HG03280 (cell line): Measurements from ENCODE around the gene MIER1.

ENCODE experiments used
- ATAC-seq: cut with Tn5 transposase; IDR thresholded peaks from one replicate; pipeline ENCODE4 v1.9.1; 2021; ENCODE audit warnings: mild to moderate bottlenecking, moderate library complexity; ENCODE audit not compliant: unreplicated experiment

The MIER1 gene

DNA sequence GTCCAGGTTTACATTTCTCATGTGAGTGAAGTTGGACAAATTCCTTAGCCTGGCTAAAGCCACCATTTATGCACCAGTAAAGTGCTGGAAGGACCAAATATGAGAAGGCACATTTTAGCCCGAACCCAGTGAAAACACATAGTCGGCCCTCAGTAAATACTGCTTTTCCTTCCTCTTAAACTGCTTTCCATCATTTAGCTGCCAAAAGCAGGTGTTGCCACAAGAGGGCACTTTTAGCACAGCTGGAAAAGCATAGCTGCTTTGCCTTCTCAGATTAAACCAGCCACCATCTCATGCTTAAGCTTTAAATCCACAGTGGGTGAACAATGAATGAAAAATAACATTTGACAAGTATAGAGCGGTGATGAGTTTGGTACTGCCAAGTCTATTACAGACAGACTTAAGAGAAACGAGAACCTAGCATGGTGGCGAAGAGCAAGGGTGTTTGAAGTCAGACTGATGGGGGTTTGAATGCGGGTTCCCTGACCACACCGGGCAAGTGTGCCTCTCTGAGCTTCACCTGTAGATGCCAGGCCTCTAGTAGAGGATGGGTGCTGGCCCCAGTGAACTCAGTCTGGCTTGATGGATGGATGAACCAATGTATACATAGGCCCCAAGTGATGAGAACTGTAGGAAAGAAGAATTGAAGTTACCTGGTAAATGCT is 71.4 kb downstream of the MIER1 start:
- ATAC-seq = peak; percentile 77

DNA sequence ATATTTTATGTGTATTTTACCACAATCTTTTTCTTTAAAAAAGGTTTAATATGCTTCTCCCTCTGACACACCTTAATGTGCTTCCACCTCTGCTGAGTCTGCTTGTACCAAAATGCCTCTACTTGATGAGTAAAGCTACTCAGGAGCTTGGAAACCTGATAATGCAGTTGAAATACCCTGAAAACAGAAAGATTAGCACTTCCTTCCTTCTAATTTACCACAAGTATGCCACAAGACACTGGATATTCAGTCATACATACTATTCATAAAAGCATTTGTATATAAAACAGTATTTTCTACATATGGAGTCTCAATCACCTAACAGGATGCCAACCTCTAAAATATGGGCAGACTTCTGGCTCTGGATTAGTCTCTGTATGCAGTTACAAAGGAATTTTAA is 74.2 kb downstream of the MIER1 start:
- ATAC-seq = no peak

DNA sequence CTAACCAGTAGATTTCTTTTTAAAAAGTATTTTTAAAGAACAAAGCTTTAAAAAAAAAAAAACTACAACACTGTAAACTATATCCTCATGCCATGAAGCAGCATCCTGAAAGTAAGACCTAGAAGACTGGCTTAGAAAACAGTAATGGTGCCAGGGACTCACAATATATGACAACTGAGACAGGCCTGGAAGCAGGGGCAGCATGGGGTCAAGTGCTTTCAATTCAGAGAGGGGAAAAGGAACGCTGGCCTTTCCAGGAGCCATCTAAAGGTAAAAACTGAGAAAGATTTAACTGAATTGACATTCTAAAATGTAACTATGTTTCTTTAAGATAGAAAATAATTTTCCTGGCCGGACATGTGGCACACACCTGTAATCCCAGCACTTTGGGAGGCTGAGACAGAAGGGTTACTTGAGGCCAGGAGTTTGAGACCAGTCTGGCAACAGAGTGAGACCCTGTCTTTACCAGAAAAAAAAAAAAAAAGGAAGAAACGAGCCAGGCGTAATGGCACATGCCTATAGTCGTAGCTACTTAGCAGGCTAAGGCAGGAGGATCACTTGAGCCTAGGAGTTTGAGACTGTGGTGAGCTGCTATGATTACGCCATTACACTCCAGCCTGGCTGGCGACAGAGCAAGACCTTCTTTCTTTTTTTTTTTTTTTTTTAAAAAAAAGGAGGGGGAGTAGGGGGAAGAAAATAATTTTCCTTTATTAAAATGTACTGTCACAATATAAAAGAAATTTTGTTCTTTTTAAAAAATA is 75.0 kb downstream of the MIER1 start:
- no peak for ATAC-seq

DNA sequence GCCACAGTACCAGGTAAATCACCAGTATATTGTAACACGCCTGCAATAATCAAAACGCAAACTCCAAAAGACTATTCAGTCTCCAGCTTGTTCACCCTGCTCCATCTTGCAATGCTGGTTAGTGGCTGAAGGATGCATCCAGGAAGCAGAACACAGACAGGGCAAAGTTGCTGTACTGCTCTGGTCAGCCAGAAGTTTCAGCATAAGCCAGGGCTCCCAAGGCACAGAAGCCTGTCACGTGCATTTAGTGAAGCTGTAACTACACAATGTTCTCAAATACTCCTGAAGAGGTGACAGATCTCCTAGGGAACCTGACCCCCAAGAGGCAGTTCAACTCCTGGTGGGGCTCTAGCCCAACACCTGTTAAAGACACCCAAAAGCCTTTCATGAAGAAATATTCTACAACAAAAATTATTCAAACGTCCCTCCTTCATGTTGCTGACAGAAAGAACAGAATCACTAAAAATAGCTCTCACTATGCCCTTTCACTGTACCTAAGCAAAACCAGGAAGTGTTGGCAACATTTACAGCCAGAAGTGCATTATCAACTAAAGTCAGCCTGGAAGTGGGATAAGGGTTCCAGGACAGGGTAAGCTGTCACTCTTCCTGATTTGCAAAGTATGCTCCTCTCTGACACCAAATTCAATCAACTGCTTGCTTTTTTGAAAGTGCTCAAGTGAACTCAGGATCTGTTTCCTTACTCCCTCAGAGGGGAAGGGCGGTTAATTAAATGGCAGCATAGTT is 77.1 kb downstream of the MIER1 start:
- no peak for ATAC-seq

DNA sequence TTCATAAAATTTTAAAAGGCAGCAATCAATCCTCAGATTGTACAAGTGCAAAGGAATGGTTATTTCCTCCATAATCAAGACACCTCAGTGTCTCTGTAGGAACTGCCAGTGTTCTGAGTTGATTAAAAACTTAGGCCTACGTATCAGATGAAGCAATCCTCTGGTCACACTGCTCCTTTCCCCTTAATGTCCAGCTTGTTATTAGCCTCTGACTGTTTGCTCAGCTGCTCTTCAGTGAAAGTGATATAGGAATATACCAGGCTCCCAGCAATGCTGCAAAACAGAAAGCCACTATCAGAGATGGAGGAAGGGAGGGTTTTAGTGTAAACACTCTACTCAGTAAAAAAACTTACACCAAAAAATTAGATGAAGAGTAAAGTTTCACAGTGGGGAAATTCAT is 79.4 kb downstream of the MIER1 start:
- ATAC-seq = no peak

DNA sequence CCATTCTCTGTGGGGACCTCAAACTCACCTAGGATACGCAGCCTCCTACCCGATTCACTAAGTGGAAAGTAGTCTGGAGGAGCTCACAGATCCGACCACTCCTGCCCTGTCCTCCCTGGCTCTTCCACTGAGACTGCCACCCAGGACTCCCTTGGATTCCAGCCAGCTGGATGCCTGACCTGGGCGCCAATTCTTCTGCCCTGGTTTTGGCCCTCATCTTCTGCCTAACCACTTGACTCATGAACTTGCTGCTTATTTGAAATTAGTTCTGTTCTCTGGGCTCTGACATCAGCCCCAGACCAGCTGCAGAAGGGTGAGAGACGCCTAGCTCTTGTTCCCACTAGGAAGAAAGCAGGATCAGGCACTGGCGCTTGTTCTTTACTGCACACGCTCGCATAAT is 80.3 kb downstream of the MIER1 start:
- no peak for ATAC-seq

DNA sequence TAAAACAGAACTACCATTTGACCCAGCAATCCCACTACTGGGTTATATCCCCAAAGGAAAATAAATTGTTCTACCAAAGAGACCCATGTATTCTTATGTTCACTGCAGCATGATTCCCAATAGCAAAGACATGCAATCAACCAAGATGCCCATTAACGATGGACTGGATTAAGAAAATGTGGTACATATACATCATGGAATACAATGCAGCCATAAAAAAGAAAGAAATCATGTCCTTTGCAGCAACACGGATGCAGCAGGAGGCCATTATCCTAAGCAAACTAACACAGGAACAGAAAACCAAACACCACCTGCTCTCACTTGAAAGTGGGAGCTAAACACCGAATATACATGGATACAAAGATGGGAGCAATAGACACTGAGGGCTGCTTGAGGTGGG is 85.0 kb downstream of the MIER1 start:
- ATAC-seq = no peak

DNA sequence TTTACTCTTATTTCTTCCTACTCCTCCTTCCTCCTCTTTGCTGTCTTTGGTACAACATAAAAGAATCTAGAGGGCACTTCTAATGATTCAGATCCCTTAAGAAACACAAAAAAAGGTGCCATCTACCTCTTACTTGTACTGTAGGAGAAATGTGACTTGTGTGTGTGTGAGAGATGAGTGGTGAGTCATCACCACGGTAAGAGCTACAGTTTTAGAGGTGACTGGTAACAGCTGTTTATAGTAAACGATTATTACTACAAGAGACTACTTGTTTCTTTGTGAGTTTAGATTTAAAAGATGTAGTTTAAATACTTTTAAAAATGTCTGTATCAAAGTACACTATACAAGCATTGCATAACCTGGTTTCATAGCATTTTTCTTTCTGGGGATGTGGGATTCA is 88.8 kb downstream of the MIER1 start:
- ATAC-seq = no peak

DNA sequence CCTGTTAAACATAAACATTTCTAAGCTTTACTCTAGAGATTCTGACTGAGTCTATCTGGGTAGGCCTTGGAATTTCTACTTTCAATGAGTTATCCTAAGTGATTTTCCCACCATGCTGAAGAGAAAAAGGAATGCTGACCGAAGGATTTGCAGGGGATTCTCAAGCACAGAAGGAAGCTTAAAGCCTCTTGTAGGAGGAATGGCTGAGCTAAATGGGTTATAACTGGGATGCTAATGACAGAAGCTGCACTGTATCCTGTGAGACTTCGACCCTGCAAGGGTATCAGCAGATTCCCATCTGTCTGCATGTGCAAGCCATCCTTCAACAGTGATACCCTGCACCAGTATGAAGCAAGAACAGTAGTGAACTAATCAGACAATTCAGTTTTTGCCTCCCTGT is 93.8 kb downstream of the MIER1 start:
- no peak for ATAC-seq

DNA sequence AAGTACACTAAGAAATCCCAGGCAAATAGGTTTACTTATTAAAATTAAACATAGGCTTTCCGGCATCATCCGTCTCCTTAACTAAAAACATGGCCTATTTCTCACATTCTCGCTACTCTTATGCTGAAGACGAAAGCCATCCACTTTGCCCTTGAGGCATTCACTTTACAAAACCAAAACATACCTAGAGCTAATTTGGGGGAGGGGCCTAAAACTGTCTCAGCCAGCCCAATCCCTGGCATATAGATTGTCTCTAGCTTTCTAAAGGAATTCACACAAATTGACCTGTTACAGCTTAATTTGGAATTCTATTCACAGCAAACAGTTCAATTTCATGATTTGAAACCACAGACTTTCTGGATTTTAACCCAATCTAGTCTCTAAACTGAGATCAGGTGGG is 94.3 kb downstream of the MIER1 start:
- ATAC-seq = no peak

DNA sequence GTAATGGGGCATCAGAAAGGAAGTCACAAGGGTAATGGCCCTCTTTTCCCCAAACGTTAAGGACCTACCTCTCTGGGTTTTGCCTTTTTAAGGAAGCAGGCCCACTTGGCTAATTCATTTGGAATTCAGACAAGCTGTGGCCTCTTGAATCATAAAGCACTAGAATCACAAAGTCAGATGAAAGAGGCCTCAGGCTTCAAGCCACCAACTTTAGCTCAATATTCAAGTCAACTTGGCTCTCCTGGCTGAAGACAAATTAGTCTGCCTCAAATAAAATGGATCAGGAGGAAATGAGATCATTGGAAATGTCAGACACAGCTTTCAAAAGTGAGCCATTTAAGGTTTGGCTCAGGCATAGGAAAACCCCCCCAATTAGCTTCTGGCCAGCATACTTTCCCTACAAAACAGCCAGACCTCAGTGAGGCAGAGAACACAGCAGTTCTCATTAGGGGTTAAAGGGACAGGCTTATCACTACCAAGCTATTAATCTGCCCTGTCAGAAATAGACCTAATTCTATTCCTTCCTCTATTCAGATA is 94.9 kb downstream of the MIER1 start:
- no peak for ATAC-seq

DNA sequence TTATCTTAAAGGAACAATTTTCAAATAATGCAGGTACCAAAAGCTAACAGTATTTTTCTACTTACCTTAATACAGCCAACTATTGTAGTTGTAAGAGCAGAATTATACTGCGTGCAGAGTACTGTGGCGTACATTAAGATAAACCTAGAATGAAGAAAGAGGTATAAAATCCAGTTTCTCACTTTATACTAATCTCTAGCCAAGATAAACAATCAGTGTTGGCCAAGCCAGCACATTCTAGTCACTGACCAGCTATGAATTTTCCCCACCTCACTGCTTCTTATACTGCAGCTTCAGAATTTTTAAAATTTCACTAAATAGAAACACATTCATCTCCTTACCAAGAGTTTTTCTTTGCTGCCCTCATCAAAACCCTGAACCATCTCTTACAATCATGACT is 95.5 kb downstream of the MIER1 start:
- no peak for ATAC-seq

DNA sequence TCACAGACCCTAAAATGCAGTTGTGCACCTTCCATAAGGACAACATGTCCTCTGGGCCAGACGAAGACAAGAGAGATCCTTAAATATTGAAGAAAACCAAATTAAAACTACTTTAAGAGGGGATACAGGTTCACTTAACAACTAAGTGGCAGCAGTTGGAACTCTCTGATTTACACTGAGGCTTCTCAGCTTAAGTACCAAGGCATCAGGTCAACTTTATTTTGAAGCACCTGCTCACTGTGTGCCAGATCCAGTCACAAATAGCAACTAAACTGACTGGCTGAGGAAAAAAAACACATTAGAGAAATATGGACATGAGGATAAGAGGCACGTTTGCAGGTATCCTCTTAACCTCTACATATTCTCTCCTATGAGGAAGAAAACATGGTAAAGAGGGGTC is 96.0 kb downstream of the MIER1 start:
- ATAC-seq = no peak

DNA sequence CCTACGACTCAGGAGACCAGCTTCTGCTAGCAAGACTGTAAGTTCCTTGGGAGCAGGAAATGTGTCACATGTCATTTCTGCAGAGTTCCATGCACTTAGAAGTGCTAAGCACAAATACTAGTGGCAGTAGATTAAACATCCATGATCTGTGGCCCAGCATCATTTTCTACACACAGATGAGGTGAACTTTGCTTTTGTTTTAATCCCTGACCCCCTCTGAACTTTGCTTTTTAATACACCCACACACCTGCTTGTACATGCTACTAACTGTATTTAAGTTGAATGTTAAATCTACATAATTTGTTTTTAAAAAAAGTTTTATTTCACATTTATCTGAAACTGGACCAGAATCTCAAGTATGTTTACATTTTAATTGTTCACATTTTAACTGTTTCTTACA is 104.7 kb downstream of the MIER1 start:
- ATAC-seq = no peak

DNA sequence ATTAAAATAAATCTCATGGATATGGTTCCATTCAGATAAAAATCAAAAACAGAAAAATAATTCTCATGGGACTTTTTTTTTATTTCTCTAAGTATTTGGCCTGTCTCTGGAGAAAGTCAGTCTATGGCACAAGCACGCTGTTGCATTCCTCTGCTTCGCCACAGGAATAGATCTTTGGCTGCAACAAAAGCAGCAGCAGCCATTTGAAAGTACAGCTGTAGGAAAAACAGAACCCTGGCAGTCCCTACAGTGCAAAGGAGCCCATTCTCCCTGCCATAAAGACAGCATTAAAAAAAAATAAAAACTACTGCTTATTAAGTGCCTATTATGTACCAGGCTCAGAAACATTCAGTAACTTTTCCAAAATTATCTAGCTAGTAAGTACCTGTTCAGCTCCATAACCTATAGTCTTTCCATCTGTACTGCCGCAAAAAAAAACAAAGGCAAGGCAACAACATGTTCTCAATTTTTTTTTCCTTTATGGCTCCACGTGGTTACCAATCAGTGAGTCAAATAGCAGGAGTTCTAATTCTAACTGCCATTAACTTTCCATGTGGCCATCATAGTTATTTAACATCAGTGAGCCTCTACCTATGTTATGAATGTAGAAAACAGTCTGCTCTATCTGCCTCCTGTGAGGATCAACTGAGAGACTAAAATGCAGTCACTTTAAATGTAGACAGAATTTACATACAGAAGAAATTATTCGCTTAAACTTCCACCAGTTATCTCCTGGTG is 106.5 kb downstream of the MIER1 start:
- ATAC-seq = no peak

DNA sequence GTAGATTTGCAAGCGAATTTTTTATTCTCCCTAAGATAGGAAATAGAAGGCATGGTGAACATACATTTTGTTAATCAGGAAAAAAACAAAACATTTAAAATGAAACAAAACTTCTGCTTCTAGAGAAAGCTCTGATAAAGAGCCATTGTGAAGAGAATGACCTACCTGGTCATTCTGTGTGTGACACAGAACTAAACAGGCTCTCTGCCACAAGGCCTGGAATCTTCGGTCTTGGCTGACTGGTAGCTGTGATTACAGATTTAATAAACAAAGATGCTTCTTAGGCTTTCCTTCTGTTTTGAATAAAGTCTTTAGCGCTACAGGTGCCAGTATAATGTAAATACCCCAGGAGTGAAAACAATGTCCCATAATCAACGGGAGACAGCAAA is 107.1 kb downstream of the MIER1 start:
- ATAC-seq = no peak
